T-helper 1 cell treated with Interleukin-12 subunit alpha and Interleukin-12 subunit beta and Interleukin-4 antibody, amounts not matched to agents 30 μg/mL and 1 μg/mL, for 36 hours (primary cell): ENCODE results near the gene CCDC160.
"Not testable (repeated sequence)": the region's sequence is repeated elsewhere in the genome, so short reads cannot be mapped to it uniquely, and the experiment has no call there.

Experiments used
- H3K27ac Mint-ChIP-seq: one replicate; pipeline ENCODE4 v1.8.0; 2021; ENCODE audit warnings: mild to moderate bottlenecking, mixed read lengths
- H3K27me3 Mint-ChIP-seq: one replicate; pipeline ENCODE4 v1.8.0; 2021; ENCODE audit warnings: low read depth, mixed read lengths
- H3K36me3 Mint-ChIP-seq: one replicate; pipeline ENCODE4 v1.8.0; 2021; ENCODE audit warnings: low read depth, mixed read lengths
- H3K4me1 Mint-ChIP-seq: one replicate; pipeline ENCODE4 v1.8.0; 2021; ENCODE audit warnings: low read depth, mixed read lengths
- H3K4me3 Mint-ChIP-seq: one replicate; pipeline ENCODE4 v1.8.0; 2021; ENCODE audit warnings: mild to moderate bottlenecking, moderate library complexity, mixed read lengths
- H3K9me3 Mint-ChIP-seq: one replicate; pipeline ENCODE4 v1.8.0; 2021; ENCODE audit warnings: mixed read lengths

Gene CCDC160

DNA sequence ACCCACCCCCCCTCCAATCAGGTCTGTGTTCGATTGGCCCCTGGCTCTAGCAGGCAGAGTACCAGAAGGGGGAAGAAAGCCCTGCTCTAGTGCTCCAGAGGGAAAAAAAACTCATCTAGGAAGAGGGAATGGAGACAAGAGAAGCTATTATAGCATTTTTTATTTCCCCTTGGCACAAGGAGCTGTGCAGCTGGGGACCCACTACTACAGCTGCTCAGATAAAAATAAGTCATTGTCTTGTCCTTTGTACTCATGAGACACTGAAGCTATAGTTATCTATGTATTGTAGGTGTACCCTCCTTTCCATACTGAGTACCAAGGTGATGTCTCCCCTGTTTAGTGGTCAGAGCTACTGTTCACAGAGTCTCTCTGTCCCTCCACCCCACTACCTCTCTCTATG lies 14.3 kb downstream of the CCDC160 start:
- Mint-ChIP-seq H3K27me3 (no peaks in the 10 kb centered on the region), H3K9me3 (no peaks in the 10 kb centered on the region), H3K4me1 (no peaks in the 10 kb centered on the region), H3K4me3 (no peak overlapping the region), H3K36me3 (no peaks in the 10 kb centered on the region), H3K27ac (no peak overlapping the region)

DNA sequence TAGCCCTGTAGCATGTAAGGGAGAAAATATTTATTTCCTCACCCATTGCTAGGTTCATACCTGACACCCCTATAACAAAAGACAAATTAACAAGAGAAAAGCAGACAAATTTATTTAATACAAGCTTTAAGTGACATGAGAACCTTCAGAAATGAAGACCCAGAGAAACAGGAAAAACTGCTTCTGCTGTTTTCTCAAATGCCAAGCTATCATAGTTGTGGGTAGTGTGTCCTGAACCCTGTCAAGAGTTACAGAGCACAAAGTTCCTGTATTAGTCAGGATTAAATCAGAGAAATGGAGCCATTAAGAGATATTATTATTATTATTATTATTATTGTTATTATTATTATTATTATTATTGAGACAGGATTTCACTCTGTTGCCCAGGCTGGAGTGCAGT lies 17.5 kb downstream of the CCDC160 start:
- Mint-ChIP-seq H3K36me3 (no peaks in the 10 kb centered on the region), H3K9me3 (no peaks in the 10 kb centered on the region), H3K27me3 (no peaks in the 10 kb centered on the region), H3K4me3 (no peak overlapping the region), H3K27ac (no peak overlapping the region), H3K4me1 (no peaks in the 10 kb centered on the region)

DNA sequence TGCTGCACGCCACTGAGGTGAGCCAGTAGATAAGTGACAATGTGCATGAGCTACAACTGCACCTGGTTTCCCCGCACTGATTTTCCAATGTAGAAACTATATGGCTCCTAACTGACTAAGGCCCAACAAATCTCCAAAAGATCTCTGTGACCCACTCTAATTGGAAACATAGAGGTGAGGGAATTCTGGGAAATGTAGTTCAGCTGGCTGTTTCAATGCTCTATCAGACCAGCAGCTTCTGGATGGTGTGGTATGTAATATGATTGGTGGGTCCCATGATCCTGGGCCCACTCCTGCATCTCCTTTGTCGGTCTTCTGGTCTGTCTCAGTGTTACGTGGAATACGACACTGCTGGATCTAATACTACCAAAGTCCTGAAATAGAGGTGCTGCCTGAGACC lies 18.6 kb downstream of the CCDC160 start:
- Mint-ChIP-seq H3K27me3 (no peaks in the 10 kb centered on the region), H3K4me3 (no peak overlapping the region), H3K27ac (no peak overlapping the region), H3K9me3 (no peaks in the 10 kb centered on the region), H3K36me3 (no peaks in the 10 kb centered on the region), H3K4me1 (no peaks in the 10 kb centered on the region)

DNA sequence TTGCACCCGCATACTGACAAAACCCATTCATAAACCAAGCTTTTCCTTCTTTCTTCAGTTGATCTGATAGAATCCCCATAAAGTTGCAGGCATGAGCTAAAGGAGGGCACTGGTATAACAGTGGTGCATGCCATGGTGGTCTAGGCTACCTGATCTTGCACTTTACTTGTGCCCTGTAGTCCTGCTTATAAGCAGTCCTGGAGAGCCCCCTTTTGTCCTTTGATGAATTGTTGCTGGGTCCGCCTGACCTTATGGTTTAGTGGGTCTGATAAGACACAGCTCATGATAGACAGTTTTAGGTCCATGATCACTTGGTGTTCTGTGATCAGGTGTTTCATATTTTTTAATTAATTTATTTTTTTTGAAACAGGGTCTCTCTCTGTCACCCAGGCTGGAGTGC lies 19.7 kb downstream of the CCDC160 start:
- H3K36me3 Mint-ChIP-seq = no peaks in the 10 kb centered on the region
- H3K4me3 Mint-ChIP-seq = no peak overlapping the region
- H3K27ac Mint-ChIP-seq = no peak overlapping the region
- H3K27me3 Mint-ChIP-seq = no peaks in the 10 kb centered on the region
- H3K9me3 Mint-ChIP-seq = no peaks in the 10 kb centered on the region
- no peaks in the 10 kb centered on the region for H3K4me1 Mint-ChIP-seq

DNA sequence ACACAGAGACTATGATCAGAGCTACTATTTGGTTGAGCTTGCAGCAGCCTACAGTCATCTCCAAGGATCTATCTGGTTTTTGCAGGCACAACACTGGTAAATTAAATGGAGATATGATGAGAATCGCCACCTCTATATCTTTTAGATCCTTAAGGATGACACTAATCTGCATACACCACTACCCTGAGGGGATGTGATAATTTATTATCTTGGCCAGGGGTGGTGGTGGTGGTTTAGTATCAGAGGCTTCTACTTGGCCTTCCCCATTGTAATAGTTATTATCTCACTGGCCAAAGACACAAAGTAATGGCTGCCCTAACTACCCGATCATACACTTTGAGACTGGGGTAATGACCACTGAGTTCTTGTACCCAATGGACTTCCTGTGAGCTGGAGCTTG lies 21.2 kb downstream of the CCDC160 start:
- H3K27ac Mint-ChIP-seq = no peak overlapping the region
- no peaks in the 10 kb centered on the region for H3K9me3 Mint-ChIP-seq
- H3K27me3 Mint-ChIP-seq = no peaks in the 10 kb centered on the region
- H3K36me3 Mint-ChIP-seq = no peaks in the 10 kb centered on the region
- H3K4me1 Mint-ChIP-seq = no peaks in the 10 kb centered on the region
- no peak overlapping the region for H3K4me3 Mint-ChIP-seq

DNA sequence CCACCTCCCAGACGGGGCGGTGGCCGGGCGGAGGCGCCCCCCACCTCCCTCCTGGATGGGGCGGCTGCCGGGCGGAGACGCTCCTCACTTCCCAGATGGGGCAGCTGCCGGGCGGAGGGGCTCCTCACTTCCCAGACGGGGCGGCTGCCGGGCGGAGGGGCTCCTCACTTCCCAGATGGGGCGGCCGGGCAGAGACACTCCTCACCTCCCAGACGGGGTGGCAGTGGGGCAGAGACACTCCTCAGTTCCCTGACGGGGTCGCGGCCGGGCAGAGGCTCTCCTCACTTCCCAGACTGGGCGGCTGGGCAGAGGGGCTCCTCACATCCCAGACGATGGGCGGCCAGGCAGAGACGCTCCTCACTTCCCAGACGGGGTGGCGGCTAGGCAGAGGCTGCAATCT lies 49.0 kb downstream of the CCDC160 start:
- not testable (repeated sequence) for H3K27me3 Mint-ChIP-seq, H3K4me3 Mint-ChIP-seq, H3K4me1 Mint-ChIP-seq, H3K27ac Mint-ChIP-seq, H3K9me3 Mint-ChIP-seq, H3K36me3 Mint-ChIP-seq

DNA sequence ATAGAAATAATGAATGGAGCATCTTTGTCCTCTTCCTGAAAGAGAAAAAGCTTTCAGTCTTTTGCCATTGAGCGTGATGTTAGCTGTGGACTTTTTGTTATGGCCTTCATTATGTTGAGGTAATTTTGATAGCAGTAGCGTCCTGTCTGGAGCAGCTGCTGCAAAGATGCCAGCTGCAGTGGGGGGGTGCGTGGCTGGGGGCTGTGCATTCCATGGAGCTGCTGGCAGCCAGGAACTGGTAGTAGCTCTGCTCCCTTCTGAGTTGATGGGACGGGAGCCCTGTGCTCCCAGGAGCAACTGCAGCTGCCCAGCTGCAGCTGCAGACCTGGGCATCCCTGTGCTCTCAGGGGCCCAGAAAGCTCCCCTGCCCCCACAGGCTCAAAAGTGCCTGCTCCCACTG lies 50.4 kb downstream of the CCDC160 start:
- Mint-ChIP-seq H3K4me3 (no peak overlapping the region), H3K9me3 (peaks cover 1% of the 10 kb centered on the region), H3K27me3 (peaks cover 3% of the 10 kb centered on the region), H3K4me1 (no peaks in the 10 kb centered on the region), H3K36me3 (no peaks in the 10 kb centered on the region), H3K27ac (no peak overlapping the region)

DNA sequence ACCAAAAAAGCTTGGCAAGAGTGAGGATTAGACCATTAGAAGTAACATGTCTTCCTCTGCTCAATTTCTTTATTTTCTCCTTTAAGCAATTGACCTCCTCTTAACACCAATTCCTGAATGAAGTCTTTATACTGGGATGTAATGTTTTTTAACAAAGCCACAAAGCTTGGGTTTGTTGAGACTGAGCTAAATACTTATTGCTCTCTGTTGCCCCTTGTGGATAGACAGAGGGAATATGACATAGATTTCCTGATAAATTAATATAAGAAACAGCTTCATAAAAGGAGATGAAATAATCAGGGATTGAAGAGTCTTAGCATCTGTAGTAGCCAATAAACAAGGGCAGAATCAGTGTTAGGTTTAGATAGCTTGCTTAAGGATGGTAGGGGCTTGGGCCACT lies 57.6 kb downstream of the CCDC160 start:
- H3K4me3 Mint-ChIP-seq = no peak overlapping the region
- no peaks in the 10 kb centered on the region for H3K4me1 Mint-ChIP-seq
- no peaks in the 10 kb centered on the region for H3K36me3 Mint-ChIP-seq

More for the DNA sequence above, 57.6 kb downstream of the CCDC160 start:
- no peak overlapping the region for H3K27ac Mint-ChIP-seq
- peaks cover 5% of the 10 kb centered on the region for H3K9me3 Mint-ChIP-seq
- peaks cover 9% of the 10 kb centered on the region for H3K27me3 Mint-ChIP-seq
